KMS-11 (cell line): ENCODE results near the gene DIAPH2.

ENCODE experiments used
- H2AFZ ChIP-seq: fragments of 200-600 bp; sonication (generic); 2 replicates; pipeline ENCODE4 v1.6.1; 2016; ENCODE audit warnings: antibody characterized with exemption, mixed run types, low read depth
- H3K27ac ChIP-seq: fragments of 200-600 bp; sonication (generic); 2 replicates; pipeline ENCODE4 v1.6.1; 2016; ENCODE audit warnings: mild to moderate bottlenecking, mixed run types
- H3K27me3 ChIP-seq: fragments of 200-600 bp; sonication (generic); 2 replicates; pipeline ENCODE4 v1.6.1; 2017; ENCODE audit warnings: mild to moderate bottlenecking, low read depth, mixed run types, moderate library complexity; ENCODE audit not compliant: insufficient read depth
- H3K36me3 ChIP-seq: fragments of 200-600 bp; sonication (generic); 2 replicates; pipeline ENCODE4 v1.6.1; 2017; ENCODE audit warnings: mild to moderate bottlenecking, mixed run types; ENCODE audit not compliant: insufficient read depth
- H3K4me1 ChIP-seq: fragments of 200-600 bp; sonication (generic); 2 replicates; pipeline ENCODE4 v1.6.1; 2016; ENCODE audit warnings: mild to moderate bottlenecking, low read depth, mixed run types; ENCODE audit not compliant: poor library complexity, severe bottlenecking
- H3K4me2 ChIP-seq: fragments of 200-600 bp; sonication (generic); 2 replicates; pipeline ENCODE4 v1.7.0; 2016; ENCODE audit warnings: mild to moderate bottlenecking, mixed run types
- H3K4me3 ChIP-seq: fragments of 200-600 bp; sonication (generic); IDR thresholded peaks from 2 replicates; pipeline ENCODE4 v1.6.1; 2017; ENCODE audit warnings: low read depth, low read length, mixed read lengths; ENCODE audit not compliant: insufficient read depth
- H3K79me2 ChIP-seq: fragments of 200-600 bp; sonication (generic); 2 replicates; pipeline ENCODE4 v1.6.1; 2016; ENCODE audit warnings: low read depth, mixed run types; ENCODE audit not compliant: insufficient read depth
- H3K9ac ChIP-seq: fragments of 200-600 bp; sonication (generic); 2 replicates; pipeline ENCODE4 v1.6.1; 2016; ENCODE audit warnings: mild to moderate bottlenecking, mixed run types
- H4K20me1 ChIP-seq: fragments of 200-600 bp; sonication (generic); 2 replicates; pipeline ENCODE4 v1.6.1; 2016; ENCODE audit warnings: mild to moderate bottlenecking, mixed run types; ENCODE audit not compliant: insufficient read depth
- TF ChIP-seq, protein P1 (sequence below): fragments of 200-600 bp; sonication (generic); conservative IDR thresholded peaks from 2 replicates; pipeline ENCODE4 v1.6.1; 2017; ENCODE audit warnings: low read depth, mild to moderate bottlenecking, antibody characterized with exemption, low read length, moderate library complexity, mixed read lengths

DIAPH2 gene

DNA sequence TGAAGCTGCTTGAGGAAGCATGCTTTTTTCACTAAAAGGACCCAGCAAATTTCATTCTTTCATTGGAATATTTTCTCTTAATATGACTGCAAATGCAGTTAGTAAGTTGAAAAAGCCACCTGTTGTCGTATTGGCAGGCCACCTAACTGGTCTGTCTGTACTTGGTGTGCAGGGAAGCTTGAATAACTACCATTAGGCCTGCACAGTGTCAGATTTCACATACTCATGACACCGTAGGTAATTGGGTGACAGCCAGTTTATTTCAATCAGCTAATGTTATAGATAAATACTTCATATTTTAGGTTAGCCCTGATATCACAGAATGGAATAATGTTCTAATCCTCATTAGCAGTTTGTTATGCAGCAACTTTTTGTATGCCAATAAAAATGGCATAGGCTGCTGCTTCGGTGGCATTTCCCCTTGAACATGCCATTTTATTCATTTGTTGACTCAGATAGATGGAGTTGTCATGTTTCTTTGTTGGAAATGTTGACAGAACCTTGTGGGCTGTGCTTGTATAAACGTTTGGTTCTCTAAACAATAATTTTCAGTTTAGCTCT, 372.8 kb downstream of the DIAPH2 start:
- Histone ChIP-seq H3K79me2 (no peaks in the 10 kb centered on the region), H4K20me1 (no peaks in the 10 kb centered on the region), H3K4me2 (no peak overlapping the region), H3K27ac (no peak overlapping the region), H3K4me3 (no peak overlapping the region), H3K36me3 (no peaks in the 10 kb centered on the region), H3K4me1 (no peaks in the 10 kb centered on the region), H2AFZ (no peak overlapping the region), H3K27me3 (no peaks in the 10 kb centered on the region), H3K9ac (no peak overlapping the region)
- TF ChIP-seq, protein P1, sequence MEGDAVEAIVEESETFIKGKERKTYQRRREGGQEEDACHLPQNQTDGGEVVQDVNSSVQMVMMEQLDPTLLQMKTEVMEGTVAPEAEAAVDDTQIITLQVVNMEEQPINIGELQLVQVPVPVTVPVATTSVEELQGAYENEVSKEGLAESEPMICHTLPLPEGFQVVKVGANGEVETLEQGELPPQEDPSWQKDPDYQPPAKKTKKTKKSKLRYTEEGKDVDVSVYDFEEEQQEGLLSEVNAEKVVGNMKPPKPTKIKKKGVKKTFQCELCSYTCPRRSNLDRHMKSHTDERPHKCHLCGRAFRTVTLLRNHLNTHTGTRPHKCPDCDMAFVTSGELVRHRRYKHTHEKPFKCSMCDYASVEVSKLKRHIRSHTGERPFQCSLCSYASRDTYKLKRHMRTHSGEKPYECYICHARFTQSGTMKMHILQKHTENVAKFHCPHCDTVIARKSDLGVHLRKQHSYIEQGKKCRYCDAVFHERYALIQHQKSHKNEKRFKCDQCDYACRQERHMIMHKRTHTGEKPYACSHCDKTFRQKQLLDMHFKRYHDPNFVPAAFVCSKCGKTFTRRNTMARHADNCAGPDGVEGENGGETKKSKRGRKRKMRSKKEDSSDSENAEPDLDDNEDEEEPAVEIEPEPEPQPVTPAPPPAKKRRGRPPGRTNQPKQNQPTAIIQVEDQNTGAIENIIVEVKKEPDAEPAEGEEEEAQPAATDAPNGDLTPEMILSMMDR, result no peak

DNA sequence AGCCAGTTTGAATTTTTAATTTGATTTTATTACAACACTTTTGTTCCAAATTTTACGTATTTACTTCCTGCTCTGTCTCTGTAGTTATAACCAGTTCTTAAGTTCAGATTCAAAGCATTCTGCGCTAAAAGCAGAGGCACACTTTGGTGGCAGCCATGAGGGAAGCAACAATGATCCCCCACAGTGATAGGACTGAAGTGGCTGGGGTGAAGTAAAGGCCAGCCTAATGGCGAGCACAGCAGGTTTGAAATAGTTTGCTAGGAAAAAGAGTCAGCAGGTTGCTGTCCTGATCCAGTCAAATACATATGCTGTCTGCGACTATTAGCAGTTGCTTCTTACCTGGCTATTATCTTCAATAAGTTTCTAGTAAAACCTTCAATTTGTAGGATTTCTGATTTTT, 375.4 kb downstream of the DIAPH2 start:
- H3K27ac ChIP-seq, result no peak overlapping the region
- no peak overlapping the region for H3K4me3 ChIP-seq
- no peak overlapping the region for H3K4me2 ChIP-seq
- no peaks in the 10 kb centered on the region for H3K27me3 ChIP-seq
- no peak overlapping the region for H2AFZ ChIP-seq
- H3K36me3 ChIP-seq, result no peaks in the 10 kb centered on the region
- TF ChIP-seq, protein P1, result no peak
- no peaks in the 10 kb centered on the region for H3K79me2 ChIP-seq
- no peaks in the 10 kb centered on the region for H3K4me1 ChIP-seq
- no peak overlapping the region for H3K9ac ChIP-seq
- no peaks in the 10 kb centered on the region for H4K20me1 ChIP-seq

DNA sequence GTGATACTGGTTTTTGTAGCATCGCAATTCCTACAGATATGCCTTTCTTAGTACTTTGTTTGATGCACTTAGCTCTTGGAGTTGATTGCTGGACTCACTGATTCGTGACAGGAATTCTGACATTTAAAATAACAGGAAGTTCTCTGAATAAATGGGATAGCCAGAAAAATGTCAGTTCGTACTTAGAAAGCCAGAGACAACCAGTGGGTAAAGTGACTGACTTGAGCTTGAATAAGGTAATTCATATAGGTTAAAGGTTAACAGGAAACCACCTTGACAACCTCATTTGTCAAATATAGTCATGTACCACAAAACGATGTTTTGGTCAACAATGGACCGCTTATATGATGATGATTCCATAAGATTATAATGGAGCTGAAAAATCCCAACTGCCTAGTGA, 380.4 kb downstream of the DIAPH2 start:
- no peaks in the 10 kb centered on the region for H3K4me1 ChIP-seq
- H3K36me3 ChIP-seq, result no peaks in the 10 kb centered on the region
- H3K79me2 ChIP-seq, result no peaks in the 10 kb centered on the region
- no peaks in the 10 kb centered on the region for H4K20me1 ChIP-seq
- H3K27me3 ChIP-seq, result no peaks in the 10 kb centered on the region
- no peak overlapping the region for H2AFZ ChIP-seq
- no peak overlapping the region for H3K4me2 ChIP-seq
- no peak overlapping the region for H3K27ac ChIP-seq
- no peak overlapping the region for H3K4me3 ChIP-seq
- TF ChIP-seq, protein P1, result no peak
- no peak overlapping the region for H3K9ac ChIP-seq

DNA sequence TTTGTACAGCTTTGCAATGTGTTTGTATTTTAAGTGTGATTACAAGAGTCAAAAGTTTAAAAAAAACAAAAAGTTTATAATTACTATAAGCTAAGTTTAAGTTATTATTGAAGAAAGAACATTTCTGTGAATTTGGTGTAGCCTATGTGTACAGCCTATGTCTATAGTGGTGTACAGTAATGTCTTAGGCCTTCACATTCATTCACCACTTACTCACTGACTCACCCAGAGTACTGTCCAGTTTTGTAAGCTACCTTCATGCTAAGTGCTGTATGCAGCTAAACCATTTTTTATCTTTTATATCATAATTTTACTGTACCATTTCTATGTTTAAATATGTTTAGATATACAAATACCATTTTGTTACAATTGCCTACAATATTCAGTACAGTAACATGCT, 381.3 kb downstream of the DIAPH2 start:
- H3K4me1 ChIP-seq, result no peaks in the 10 kb centered on the region
- no peak overlapping the region for H2AFZ ChIP-seq
- H3K27me3 ChIP-seq, result no peaks in the 10 kb centered on the region
- H3K9ac ChIP-seq, result no peak overlapping the region
- H3K79me2 ChIP-seq, result no peaks in the 10 kb centered on the region
- H3K27ac ChIP-seq, result no peak overlapping the region
- TF ChIP-seq, protein P1, result no peak
- H3K4me3 ChIP-seq, result no peak overlapping the region
- H3K36me3 ChIP-seq, result no peaks in the 10 kb centered on the region
- H3K4me2 ChIP-seq, result no peak overlapping the region
- H4K20me1 ChIP-seq, result no peaks in the 10 kb centered on the region
